Measurements from ENCODE around the gene ARL2BP.

GRCh38 chr16:57209780-57210179 is 35.3 kb upstream of the ARL2BP start:
- TF ChIP-seq YY1 (IDR thresholded peaks at IDR 0.05; ENCODE audit: insufficient read depth, insufficient read length) = no peak
- TF ChIP-seq SUZ12 (IDR thresholded peaks at IDR 0.05; ENCODE audit: extremely low read depth, insufficient read depth, insufficient read length) = no peak

Measured in NT2/D1 (cell line).